HFF-Myc (cell line): ENCODE data around the gene AMOTL1.

Experiments used
- DNase-seq: peaks from one replicate; pipeline ENCODE4 v3.0.0-alpha.2; 2011; ENCODE audit warnings: low read depth; ENCODE audit errors: extremely low read depth
- H3K4me3 ChIP-seq: replicated peaks from 2 replicates; pipeline ENCODE4 v1.5.1; 2011; ENCODE audit warnings: low read depth, mild to moderate bottlenecking, control low read depth, low read length
- CTCF ChIP-seq: IDR thresholded peaks from 2 replicates; pipeline ENCODE4 v1.5.1; 2012; ENCODE audit warnings: mild to moderate bottlenecking, low read depth, low read length, control low read depth; ENCODE audit errors: missing control alignments

AMOTL1 gene

GRCh38 chr11:94735907-94736306 lies 32.2 kb upstream of the AMOTL1 start:
- no peak for TF ChIP-seq CTCF
- DNase-seq = no peak
- no peak overlapping the region for H3K4me3 ChIP-seq

GRCh38 chr11:94737171-94737611 lies 31.0 kb upstream of the AMOTL1 start:
- peak; percentile 61 for DNase-seq
- H3K4me3 ChIP-seq = no peak overlapping the region
- TF ChIP-seq CTCF = no peak

GRCh38 chr11:94738746-94739145 lies 29.4 kb upstream of the AMOTL1 start:
- H3K4me3 ChIP-seq = no peak overlapping the region
- DNase-seq = no peak
- no peak for TF ChIP-seq CTCF

GRCh38 chr11:94739331-94739730 lies 28.8 kb upstream of the AMOTL1 start:
- no peak for DNase-seq
- TF ChIP-seq CTCF = no peak

GRCh38 chr11:94740083-94741021 lies 27.8 kb upstream of the AMOTL1 start:
- no peak for TF ChIP-seq CTCF
- H3K4me3 ChIP-seq = peak overlapping the region; percentile 57
- DNase-seq = no peak

More at GRCh38 chr11:94739331-94739730, 28.8 kb upstream of the AMOTL1 start:
- H3K4me3 ChIP-seq = no peak overlapping the region

- H3K4me3 ChIP-seq = peak overlapping the region; percentile 57
- peak; percentile 48 for TF ChIP-seq CTCF
- peak; percentile 60 for DNase-seq
These were observed 27.0 kb upstream of the AMOTL1 start for GRCh38 chr11:94741022-94741679.
